Neural crest cell (in vitro differentiated cells): ENCODE measurements around the gene MX2. TPM values are rescaled to one million over a fixed set of nuclear protein-coding genes. Genes with fewer than 3 reads are reported as not detected.

Experiments used
- DNase-seq: peaks from one replicate; pipeline ENCODE4 v3.0.0; 2021; ENCODE audit warnings: low read depth, mixed read lengths, low spot score
- H3K27ac Mint-ChIP-seq: one replicate; pipeline ENCODE4 v1.8.0; 2021; ENCODE audit warnings: mild to moderate bottlenecking, mixed read lengths; ENCODE audit not compliant: unreplicated experiment
- H3K27me3 Mint-ChIP-seq: 2 replicates; pipeline ENCODE4 v1.8.0; 2021; ENCODE audit warnings: low read depth, mild to moderate bottlenecking, mixed read lengths
- H3K36me3 Mint-ChIP-seq: 2 replicates; pipeline ENCODE4 v1.8.0; 2021; ENCODE audit warnings: low read depth, mild to moderate bottlenecking, mixed read lengths
- H3K4me1 Mint-ChIP-seq: 2 replicates; pipeline ENCODE4 v1.8.0; 2021; ENCODE audit warnings: mixed read lengths
- H3K4me3 Mint-ChIP-seq: one replicate; pipeline ENCODE4 v1.8.0; 2021; ENCODE audit warnings: mild to moderate bottlenecking, mixed read lengths
- H3K9me3 Mint-ChIP-seq: 2 replicates; pipeline ENCODE4 v1.8.0; 2021; ENCODE audit warnings: mixed read lengths
- CTCF ChIP-seq: fragments of 200-600 bp; sonication (generic); conservative IDR thresholded peaks from 2 replicates; pipeline ENCODE4 v1.5.0; 2021; ENCODE audit warnings: antibody characterized with exemption, mild to moderate bottlenecking
- total RNA-seq: library from RNA; stranded (reverse); gene quantifications from 2 replicates; pipeline ENCODE4 v1.2.1, GENCODE V29; 2021

MX2 gene
- total RNA-seq, 1 donor from 2014 or later = not detected

DNA sequence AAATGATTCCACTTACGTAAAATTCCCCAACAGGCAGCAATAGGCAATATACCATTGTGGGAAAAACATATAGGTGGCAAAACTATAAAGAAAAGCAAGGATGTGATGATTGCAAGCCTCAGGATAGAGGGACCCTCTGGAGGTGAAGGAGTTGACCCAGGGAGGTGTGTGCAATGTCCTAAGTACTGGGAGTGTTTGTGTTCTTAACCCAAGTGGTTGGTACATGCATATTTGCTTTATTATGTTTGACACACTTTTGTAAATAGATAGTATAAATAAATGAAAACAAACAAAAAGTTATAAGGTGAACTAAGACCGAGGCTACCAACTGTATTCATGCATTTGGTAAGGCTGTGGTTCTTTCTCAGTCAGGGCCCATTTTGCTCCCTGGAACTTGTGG, 71.7 kb downstream of the MX2 start:
- TF ChIP-seq CTCF = no peak
- no peak overlapping the region for H3K27ac Mint-ChIP-seq
- no peak for DNase-seq
- no peaks in the 10 kb centered on the region for H3K4me1 Mint-ChIP-seq
- peaks cover 15% of the 10 kb centered on the region for H3K9me3 Mint-ChIP-seq
- peaks cover 19% of the 10 kb centered on the region for H3K36me3 Mint-ChIP-seq
- peaks cover 4% of the 10 kb centered on the region for H3K27me3 Mint-ChIP-seq
- H3K4me3 Mint-ChIP-seq = no peak overlapping the region

DNA sequence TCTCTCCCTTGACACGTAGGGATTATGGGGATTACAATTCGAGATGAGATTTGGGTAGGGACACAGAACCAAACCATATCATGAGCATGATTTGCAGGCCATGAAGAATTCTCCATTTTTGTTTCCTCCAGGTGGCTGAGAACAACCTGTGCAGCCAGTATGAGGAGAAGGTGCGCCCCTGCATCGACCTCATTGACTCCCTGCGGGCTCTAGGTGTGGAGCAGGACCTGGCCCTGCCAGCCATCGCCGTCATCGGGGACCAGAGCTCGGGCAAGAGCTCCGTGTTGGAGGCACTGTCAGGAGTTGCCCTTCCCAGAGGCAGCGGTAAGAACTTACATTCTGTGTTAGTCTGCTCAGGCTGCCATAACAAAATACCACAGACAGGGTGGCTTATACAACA, 73.9 kb downstream of the MX2 start:
- Mint-ChIP-seq H3K36me3 (peaks cover 19% of the 10 kb centered on the region), H3K27ac (no peak overlapping the region), H3K27me3 (no peaks in the 10 kb centered on the region), H3K4me1 (no peaks in the 10 kb centered on the region), H3K4me3 (no peak overlapping the region), H3K9me3 (peaks cover 15% of the 10 kb centered on the region)
- TF ChIP-seq CTCF = no peak
- DNase-seq = no peak

- Mint-ChIP-seq H3K4me3 (no peak overlapping the region), H3K27me3 (no peaks in the 10 kb centered on the region), H3K4me1 (no peaks in the 10 kb centered on the region), H3K27ac (no peak overlapping the region), H3K9me3 (peaks cover 15% of the 10 kb centered on the region), H3K36me3 (peaks cover 19% of the 10 kb centered on the region)
- no peak for TF ChIP-seq CTCF
- no peak for DNase-seq
These were observed 75.9 kb downstream of the MX2 start for GRCh38 chr21:41437729-41438128.

DNA sequence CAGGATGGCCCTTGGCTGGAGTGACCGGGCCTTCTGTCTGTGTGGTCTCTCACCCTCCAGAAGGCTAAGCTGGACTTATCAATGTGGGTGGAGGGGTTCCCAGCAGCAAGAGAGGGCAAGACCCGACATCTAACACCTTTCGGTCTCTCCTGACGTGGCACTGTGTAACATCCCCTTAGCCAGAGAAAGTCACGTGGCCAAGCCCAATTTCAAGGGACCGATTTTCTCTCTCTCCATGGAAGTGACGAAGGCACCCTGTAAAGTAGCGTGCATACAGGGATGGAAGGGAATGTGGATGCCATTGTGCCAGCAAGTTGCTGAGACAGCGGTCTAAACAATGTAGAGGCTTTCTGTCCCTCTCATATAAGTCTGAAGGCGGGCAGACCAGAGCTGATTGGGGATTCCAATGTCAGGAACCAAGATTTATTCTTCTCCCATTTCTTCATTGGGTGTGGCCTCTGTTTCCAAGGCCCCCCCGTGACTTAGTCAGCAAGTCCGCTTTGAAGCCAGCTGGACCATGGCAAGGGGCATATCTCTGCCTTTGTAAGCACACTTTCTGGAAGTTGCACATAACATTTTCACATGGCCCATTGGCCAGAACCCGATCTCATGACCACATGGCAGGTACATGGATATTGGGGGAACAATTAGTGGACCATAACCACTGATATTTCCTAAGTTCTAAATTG, 76.7 kb downstream of the MX2 start:
- H3K4me3 Mint-ChIP-seq = no peak overlapping the region
- no peaks in the 10 kb centered on the region for H3K4me1 Mint-ChIP-seq
- no peak for DNase-seq
- no peaks in the 10 kb centered on the region for H3K27me3 Mint-ChIP-seq
- H3K36me3 Mint-ChIP-seq = peaks cover 16% of the 10 kb centered on the region
- peaks cover 15% of the 10 kb centered on the region for H3K9me3 Mint-ChIP-seq
- H3K27ac Mint-ChIP-seq = no peak overlapping the region
- no peak for TF ChIP-seq CTCF

DNA sequence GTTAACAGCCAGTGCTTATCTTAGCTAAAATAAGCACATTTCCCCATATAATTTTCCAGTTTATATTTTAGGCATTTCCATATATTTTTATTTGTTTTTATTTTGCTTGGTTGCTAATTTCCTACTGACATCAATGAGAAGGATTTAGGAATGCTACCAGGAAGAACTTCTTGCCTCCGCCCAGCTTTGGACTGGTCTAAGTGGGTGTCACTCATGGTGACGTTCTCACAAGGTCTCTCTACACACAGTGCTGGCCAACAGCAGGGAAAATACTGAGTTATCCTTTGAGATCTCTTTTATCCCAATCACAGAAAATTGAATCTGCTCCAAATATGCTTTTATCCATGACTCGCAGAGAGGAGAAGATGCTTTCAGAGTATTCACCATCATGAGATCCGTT, 77.4 kb downstream of the MX2 start:
- Mint-ChIP-seq H3K9me3 (peaks cover 15% of the 10 kb centered on the region), H3K4me3 (no peak overlapping the region), H3K27ac (no peak overlapping the region), H3K36me3 (peaks cover 16% of the 10 kb centered on the region), H3K4me1 (no peaks in the 10 kb centered on the region), H3K27me3 (no peaks in the 10 kb centered on the region)
- no peak for TF ChIP-seq CTCF
- DNase-seq = no peak
